PFSK-1 (cell line): Measurements from ENCODE around the gene CLEC16A.

Experiments used
- FOXP2 ChIP-seq: optimal IDR thresholded peaks from 2 replicates; pipeline ENCODE3; 2011; ENCODE audit warnings: borderline replicate concordance, control low read depth, inconsistent platforms; ENCODE audit not compliant: insufficient read depth; ENCODE audit errors: extremely low read length, extremely low read depth
- POLR2AphosphoS5 ChIP-seq: IDR thresholded peaks from 2 replicates; pipeline ENCODE4 v1.6.1; 2012; ENCODE audit warnings: low read depth, mild to moderate bottlenecking, control low read depth, low read length, moderate library complexity
- SIN3A ChIP-seq: IDR thresholded peaks from 2 replicates; pipeline ENCODE4 v1.6.1; 2012; ENCODE audit warnings: mild to moderate bottlenecking, low read length, moderate library complexity, borderline replicate concordance; ENCODE audit not compliant: insufficient read depth
- TAF1 ChIP-seq: IDR thresholded peaks from 2 replicates; pipeline ENCODE4 v1.6.1; 2012; ENCODE audit warnings: low read length, control low read depth, borderline replicate concordance; ENCODE audit not compliant: insufficient read depth
- TF ChIP-seq, protein P1 (sequence below), 2 experiments: IDR thresholded peaks; 2 replicates each; pipeline versions ENCODE4 v1.6.1 to v1.8.0; 2011 to 2012; ENCODE audit warnings: low read depth in 2 of 2, low read length in 2 of 2, control low read depth in 1 of 2, inconsistent platforms in 1 of 2, mild to moderate bottlenecking in 1 of 2, moderate library complexity in 1 of 2; ENCODE audit not compliant: insufficient read depth in 1 of 2

CLEC16A gene

DNA sequence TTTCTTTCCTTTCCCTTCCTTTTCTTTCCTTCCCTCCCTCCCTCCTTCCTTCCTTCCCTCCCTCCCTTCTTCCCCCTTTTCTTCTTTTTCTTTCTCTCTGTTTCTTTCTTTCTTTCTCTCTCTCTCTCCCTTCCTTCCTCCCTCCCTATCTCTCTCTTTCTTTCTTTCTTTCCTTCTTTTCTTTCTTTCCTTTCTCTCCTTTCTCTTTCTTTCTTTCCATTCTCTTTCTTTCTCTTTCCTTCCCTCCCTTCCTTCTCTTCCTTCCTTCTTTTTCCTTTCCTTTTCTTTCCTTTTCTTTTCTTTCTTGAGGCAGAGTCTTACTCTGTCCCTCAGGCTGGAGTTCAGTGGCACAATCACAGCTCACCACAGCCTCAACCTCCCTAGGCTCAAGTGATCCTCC lies 33.1 kb upstream of the CLEC16A start:
- TF ChIP-seq POLR2AphosphoS5: no peak

DNA sequence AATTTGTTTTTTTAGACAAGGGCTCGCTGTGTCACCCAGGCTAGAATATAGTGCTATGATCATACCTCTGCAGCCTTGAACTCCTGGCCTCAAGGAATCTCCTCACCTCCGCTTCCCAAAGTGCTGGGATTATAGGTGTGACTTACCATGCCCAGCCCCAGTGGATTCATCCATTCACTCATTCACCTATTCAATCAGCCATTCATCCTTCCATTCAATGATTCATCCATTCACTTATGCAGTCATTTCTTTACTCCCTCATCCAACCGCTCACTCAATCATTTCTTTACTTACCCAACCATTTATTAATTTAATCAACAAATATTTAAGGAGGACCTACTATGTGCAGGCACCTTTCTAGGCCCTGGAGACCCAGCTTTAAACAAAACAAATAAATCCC lies 27.8 kb upstream of the CLEC16A start:
- TF ChIP-seq TAF1: no peak
- TF ChIP-seq FOXP2: no peak
- TF ChIP-seq, protein P1, sequence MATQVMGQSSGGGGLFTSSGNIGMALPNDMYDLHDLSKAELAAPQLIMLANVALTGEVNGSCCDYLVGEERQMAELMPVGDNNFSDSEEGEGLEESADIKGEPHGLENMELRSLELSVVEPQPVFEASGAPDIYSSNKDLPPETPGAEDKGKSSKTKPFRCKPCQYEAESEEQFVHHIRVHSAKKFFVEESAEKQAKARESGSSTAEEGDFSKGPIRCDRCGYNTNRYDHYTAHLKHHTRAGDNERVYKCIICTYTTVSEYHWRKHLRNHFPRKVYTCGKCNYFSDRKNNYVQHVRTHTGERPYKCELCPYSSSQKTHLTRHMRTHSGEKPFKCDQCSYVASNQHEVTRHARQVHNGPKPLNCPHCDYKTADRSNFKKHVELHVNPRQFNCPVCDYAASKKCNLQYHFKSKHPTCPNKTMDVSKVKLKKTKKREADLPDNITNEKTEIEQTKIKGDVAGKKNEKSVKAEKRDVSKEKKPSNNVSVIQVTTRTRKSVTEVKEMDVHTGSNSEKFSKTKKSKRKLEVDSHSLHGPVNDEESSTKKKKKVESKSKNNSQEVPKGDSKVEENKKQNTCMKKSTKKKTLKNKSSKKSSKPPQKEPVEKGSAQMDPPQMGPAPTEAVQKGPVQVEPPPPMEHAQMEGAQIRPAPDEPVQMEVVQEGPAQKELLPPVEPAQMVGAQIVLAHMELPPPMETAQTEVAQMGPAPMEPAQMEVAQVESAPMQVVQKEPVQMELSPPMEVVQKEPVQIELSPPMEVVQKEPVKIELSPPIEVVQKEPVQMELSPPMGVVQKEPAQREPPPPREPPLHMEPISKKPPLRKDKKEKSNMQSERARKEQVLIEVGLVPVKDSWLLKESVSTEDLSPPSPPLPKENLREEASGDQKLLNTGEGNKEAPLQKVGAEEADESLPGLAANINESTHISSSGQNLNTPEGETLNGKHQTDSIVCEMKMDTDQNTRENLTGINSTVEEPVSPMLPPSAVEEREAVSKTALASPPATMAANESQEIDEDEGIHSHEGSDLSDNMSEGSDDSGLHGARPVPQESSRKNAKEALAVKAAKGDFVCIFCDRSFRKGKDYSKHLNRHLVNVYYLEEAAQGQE (IDR thresholded peaks at IDR 0.05; ENCODE audit: insufficient read depth in 1 of 2, low read depth in 2 of 2, low read length in 2 of 2): no peak
- TF ChIP-seq SIN3A: no peak
- TF ChIP-seq POLR2AphosphoS5: no peak

DNA sequence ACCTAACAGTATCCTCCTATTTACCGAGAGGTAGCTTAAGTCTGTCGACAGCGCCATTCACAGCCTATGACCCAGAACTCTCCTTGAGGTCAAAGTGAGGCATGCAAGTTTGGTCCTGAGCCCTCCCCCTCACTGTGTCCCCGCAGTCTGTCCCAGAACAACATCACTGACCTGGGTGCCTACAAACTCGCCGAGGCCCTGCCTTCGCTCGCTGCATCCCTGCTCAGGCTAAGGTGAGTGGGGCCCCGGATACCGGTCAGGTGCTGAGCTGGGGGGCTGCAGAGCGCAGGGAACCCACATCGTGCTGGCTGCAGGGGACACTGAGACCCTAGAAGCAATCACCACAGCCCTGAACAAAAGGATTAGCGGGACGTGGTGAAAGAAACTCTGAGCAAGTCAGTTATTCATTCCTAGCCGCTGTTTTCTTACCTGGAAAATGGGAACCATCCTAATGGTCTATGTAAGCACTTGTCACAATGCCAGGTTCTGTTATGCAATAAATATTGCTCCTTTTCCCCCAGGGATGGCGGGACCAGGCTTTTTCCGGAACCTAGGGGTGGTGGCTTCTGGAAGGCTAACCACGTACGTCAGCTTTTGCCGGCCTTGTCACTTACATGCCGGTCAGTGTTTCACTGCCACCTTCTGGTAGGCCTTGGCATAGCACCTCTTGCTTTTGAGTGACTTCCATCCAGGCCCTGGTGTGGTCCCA lies 25.9 kb upstream of the CLEC16A start:
- TF ChIP-seq POLR2AphosphoS5 (no peak), FOXP2 (no peak), TAF1 (no peak), SIN3A (no peak)
- TF ChIP-seq, protein P1 (IDR thresholded peaks at IDR 0.05; ENCODE audit: insufficient read depth in 1 of 2, low read depth in 2 of 2, low read length in 2 of 2): no peak

DNA sequence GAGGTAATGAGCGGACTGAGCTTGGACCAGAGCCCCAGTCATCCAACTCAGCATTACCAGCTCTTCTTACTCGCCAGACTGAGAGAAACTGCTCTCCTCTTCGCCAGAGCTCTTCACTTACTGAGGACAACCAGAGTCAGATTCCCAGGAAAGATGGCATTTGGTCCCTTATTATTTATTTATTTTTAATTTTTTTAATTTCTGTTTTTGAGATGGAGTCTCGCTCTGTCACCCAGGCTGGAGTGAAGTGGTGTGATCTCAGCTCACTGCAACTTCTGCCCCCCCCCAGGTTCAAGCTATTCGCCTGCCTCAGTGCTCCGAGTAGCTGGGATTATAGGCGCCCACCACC lies 25.4 kb upstream of the CLEC16A start:
- TF ChIP-seq FOXP2 (no peak), SIN3A (no peak), TAF1 (no peak), POLR2AphosphoS5 (no peak)
- TF ChIP-seq, protein P1 (IDR thresholded peaks at IDR 0.05; ENCODE audit: insufficient read depth in 1 of 2, low read depth in 2 of 2, low read length in 2 of 2): no peak

DNA sequence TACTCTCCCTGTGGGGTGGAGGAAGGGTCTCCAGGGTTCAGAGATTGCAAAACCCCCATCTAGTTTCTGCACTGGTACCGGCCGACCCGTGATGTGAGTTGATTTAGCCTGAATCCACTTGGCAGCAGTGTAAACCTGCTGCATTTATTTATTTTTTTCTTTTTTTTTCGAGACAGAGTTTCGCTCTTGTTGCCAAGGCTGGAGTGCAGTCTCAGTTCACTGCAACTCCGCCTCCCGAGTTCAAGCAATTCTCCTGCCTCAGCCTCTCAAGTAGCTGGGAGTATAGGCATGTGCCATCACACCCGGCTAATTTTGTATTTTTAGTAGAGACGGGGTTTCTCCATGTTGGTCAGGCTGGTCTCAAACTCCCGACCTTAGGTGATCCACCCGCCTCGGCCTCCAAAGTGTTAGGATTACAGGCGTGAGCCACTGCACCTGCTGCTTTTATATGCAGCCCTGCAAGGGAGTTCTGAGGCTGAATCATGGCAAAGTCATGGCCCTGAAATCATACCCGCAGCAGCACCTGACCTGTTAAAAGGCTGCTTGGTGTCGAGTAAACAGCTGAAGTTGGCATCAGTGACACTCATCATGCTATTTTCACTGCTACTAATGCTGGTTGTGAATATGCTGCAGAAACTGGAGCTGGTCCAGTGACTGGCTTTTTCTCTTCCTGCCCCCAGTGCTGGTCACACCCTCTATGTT lies 23.5 kb upstream of the CLEC16A start:
- TF ChIP-seq, protein P1 (IDR thresholded peaks at IDR 0.05; ENCODE audit: insufficient read depth in 1 of 2, low read depth in 2 of 2, low read length in 2 of 2): no peak
- TF ChIP-seq POLR2AphosphoS5: no peak
- TF ChIP-seq FOXP2: no peak
- TF ChIP-seq SIN3A: no peak
- no peak for TF ChIP-seq TAF1
